ENCODE results near the gene CLN6. TPM values are rescaled to one million over a fixed set of nuclear protein-coding genes. Genes with fewer than 3 reads are reported as not detected.

Gene CLN6
- total and polyA plus RNA-seq, 2 of the 4 experiments (the other 2 are of a cell fraction) = 6.5 to 31.9 TPM

- ATAC-seq (ENCODE audit: low read depth) (no peak), DNase-seq (no peak)
- in situ Hi-C loops (cut with MboI; ENCODE audit: low sequenced_read_pairs) (no loop called here), intact Hi-C loops (cut with micrococcal nuclease) (no loop called here), dilution Hi-C loops (cut with HindIII; ENCODE audit: low sequenced_read_pairs, unreplicated experiment) (no loop called here)
- TF ChIP-seq CHD1 (IDR thresholded peaks at IDR 0.05; ENCODE audit: low read depth, low read length) (no peak), NFE2L2 (IDR thresholded peaks at IDR 0.05; ENCODE audit: low read depth, low read length) (no peak), RCOR1 (IDR thresholded peaks at IDR 0.05; ENCODE audit: insufficient replicate concordance, low read length) (no peak), POLR2A (IDR thresholded peaks at IDR 0.05; ENCODE audit: low read depth, low read length) (no peak), MXI1 (IDR thresholded peaks at IDR 0.05; ENCODE audit: borderline replicate concordance, low read depth, low read length) (no peak)
- TF ChIP-seq, protein P1, sequence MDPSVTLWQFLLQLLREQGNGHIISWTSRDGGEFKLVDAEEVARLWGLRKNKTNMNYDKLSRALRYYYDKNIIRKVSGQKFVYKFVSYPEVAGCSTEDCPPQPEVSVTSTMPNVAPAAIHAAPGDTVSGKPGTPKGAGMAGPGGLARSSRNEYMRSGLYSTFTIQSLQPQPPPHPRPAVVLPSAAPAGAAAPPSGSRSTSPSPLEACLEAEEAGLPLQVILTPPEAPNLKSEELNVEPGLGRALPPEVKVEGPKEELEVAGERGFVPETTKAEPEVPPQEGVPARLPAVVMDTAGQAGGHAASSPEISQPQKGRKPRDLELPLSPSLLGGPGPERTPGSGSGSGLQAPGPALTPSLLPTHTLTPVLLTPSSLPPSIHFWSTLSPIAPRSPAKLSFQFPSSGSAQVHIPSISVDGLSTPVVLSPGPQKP (IDR thresholded peaks at IDR 0.05; ENCODE audit: borderline replicate concordance, low read depth, low read length) = no peak
- TF ChIP-seq, protein P2, sequence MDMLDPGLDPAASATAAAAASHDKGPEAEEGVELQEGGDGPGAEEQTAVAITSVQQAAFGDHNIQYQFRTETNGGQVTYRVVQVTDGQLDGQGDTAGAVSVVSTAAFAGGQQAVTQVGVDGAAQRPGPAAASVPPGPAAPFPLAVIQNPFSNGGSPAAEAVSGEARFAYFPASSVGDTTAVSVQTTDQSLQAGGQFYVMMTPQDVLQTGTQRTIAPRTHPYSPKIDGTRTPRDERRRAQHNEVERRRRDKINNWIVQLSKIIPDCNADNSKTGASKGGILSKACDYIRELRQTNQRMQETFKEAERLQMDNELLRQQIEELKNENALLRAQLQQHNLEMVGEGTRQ (IDR thresholded peaks at IDR 0.05; ENCODE audit: low read depth, low read length) = no peak
- no peaks in the 10 kb centered on the region for H3K27me3 ChIP-seq (ENCODE audit: control insufficient read depth, insufficient read depth, low read length)
- no peak overlapping the region for H3K56ac ChIP-seq (ENCODE audit: extremely low read depth, insufficient read depth, low read length)
- H4K5ac ChIP-seq (ENCODE audit: low read depth, low read length) = no peak overlapping the region
- no peak overlapping the region for H3K4me3 ChIP-seq (ENCODE audit: insufficient read depth, low read depth, low read length)
- H2BK15ac ChIP-seq (ENCODE audit: low read depth, low read length) = no peak overlapping the region
- POLR2A ChIA-PET (ENCODE audit: unreplicated experiment) = no interaction called here
- H3K9ac ChIP-seq (ENCODE audit: low read depth, low read length) = no peak overlapping the region
- H4K20me1 ChIP-seq (ENCODE audit: insufficient read depth, low read length) = no peaks in the 10 kb centered on the region; the same call in 1 of the 2 replicates
- H2AK9ac ChIP-seq (replicated peaks; ENCODE audit: low read depth, low read length, poor library complexity) = no peak overlapping the region
- no peak overlapping the region for H3K27ac ChIP-seq (ENCODE audit: insufficient read depth, low read length)
- H2AFZ ChIP-seq (replicated peaks; ENCODE audit: low read length, poor library complexity) = no peak overlapping the region
- H3K18ac ChIP-seq (ENCODE audit: low read depth, low read length) = no peak overlapping the region
- H3K9me1 ChIP-seq (ENCODE audit: insufficient read depth, low read length) = no peaks in the 10 kb centered on the region
- H2BK20ac ChIP-seq (ENCODE audit: low read depth, low read length) = no peak overlapping the region
- no peaks in the 10 kb centered on the region for H3K4me1 ChIP-seq (ENCODE audit: control insufficient read depth, insufficient read depth, low read length)
- no peak overlapping the region for H3K4ac ChIP-seq (ENCODE audit: low read depth, low read length)
- H2BK5ac ChIP-seq (ENCODE audit: low read depth, low read length, poor library complexity, severe bottlenecking) = no peak overlapping the region
- H3K36me3 ChIP-seq (ENCODE audit: control insufficient read depth, insufficient read depth, low read length) = peaks cover 9% of the 10 kb centered on the region; the same call in 1 of the 2 replicates
- H4K91ac ChIP-seq (ENCODE audit: insufficient read depth, low read depth, low read length) = no peak overlapping the region
- no peak overlapping the region for H2BK120ac ChIP-seq (ENCODE audit: low read depth, low read length)
- H3K14ac ChIP-seq (replicated peaks; ENCODE audit: low read depth, low read length) = no peak overlapping the region
- H2AK5ac ChIP-seq (ENCODE audit: low read depth, low read length) = no peak overlapping the region
- no peaks in the 10 kb centered on the region for H3K9me3 ChIP-seq (ENCODE audit: control insufficient read depth, insufficient read depth, low read length)
- no peak overlapping the region for H3K23ac ChIP-seq (ENCODE audit: low read depth, low read length)
- CTCF ChIA-PET = interaction anchor here (1.8 kb wide), 1 partner anchor 8 kb away, joined by 7 read pairs; no protein-coding TSS in a partner anchor
- H3K79me1 ChIP-seq (ENCODE audit: low read depth in 1 of 2, low read length in 2 of 2) = peaks cover 9 to 12% of the 10 kb centered on the region in 2 experiments
- no peak overlapping the region for H4K8ac ChIP-seq (ENCODE audit: low read depth in 2 of 2, low read length in 2 of 2)
- H3K4me2 ChIP-seq (ENCODE audit: low read depth, low read length) = no peak overlapping the region
- BruUV-seq (replicated peaks) = no TSS peak
These were observed 66.3 kb downstream of the CLN6 start for GRCh38 chr15:68163191-68163590.
